Cardiac muscle cell (in vitro differentiated cells and primary cell): Measurements from ENCODE around the gene SLC24A3. TPM values are rescaled to one million over a fixed set of nuclear protein-coding genes. Genes with fewer than 3 reads are reported as not detected.
A peak's percentile ranks its signal among the peaks of the same experiment; 100 is the strongest.

Experiments used
- DNase-seq, 2 donors: peaks; one replicate each; pipeline versions ENCODE4 v3.0.0 to v3.0.0-alpha.2; 2010 to 2017; ENCODE audit warnings: low read depth in 1 of 2, low spot score in 1 of 2
- H3K27ac ChIP-seq: fragments of 200-600 bp; sonication (generic); 2 replicates; pipeline ENCODE4 v1.5.1; 2016
- H3K27me3 ChIP-seq: fragments of 200-600 bp; sonication (generic); 2 replicates; pipeline ENCODE4 v1.6.0; 2016; ENCODE audit warnings: control low read depth
- H3K36me3 ChIP-seq: fragments of 200-600 bp; sonication (generic); 2 replicates; pipeline ENCODE4 v1.5.1; 2016; ENCODE audit warnings: control low read depth
- H3K4me1 ChIP-seq: fragments of 200-600 bp; sonication (generic); 2 replicates; pipeline ENCODE4 v1.8.1; 2017; ENCODE audit warnings: low read depth, mild to moderate bottlenecking, mixed run types
- H3K4me3 ChIP-seq: fragments of 200-600 bp; sonication (generic); 2 replicates; pipeline ENCODE4 v1.5.1; 2016; ENCODE audit warnings: mild to moderate bottlenecking
- H3K9me3 ChIP-seq: fragments of 200-600 bp; sonication (generic); 2 replicates; pipeline ENCODE4 v1.5.1; 2017; ENCODE audit warnings: low read depth, mild to moderate bottlenecking, control low read depth
- CTCF ChIP-seq: IDR thresholded peaks from 2 replicates; pipeline ENCODE4 v1.5.1; 2012; ENCODE audit warnings: low read depth, mild to moderate bottlenecking, low read length
- polyA plus RNA-seq: library from polyadenylated mRNA; unstranded; fragments of >200 nt; fragmentation: Nextera tagmentation; extraction: Ambion mirVana; gene quantifications from 2 replicates; pipeline ENCODE4 v1.2.1, GENCODE V29; 2016
- total RNA-seq: library from RNA; depleted of rRNA; stranded (reverse); fragments of >200 nt; gene quantifications from 2 replicates; pipeline ENCODE4 v1.2.3, GENCODE V29; 2016

Gene SLC24A3
- total and polyA plus RNA-seq, 2 experiments from 2014 or later, result 1.6 to 1.7 TPM

GRCh38 chr20:19211252-19211651 lies 1.2 kb upstream of the SLC24A3 start:
- TF ChIP-seq CTCF, result no peak
- H3K9me3 ChIP-seq, result no peaks in the 10 kb centered on the region
- H3K4me1 ChIP-seq, result no peaks in the 10 kb centered on the region
- no peak overlapping the region for H3K27ac ChIP-seq
- H3K36me3 ChIP-seq, result no peaks in the 10 kb centered on the region
- peaks cover 40% of the 10 kb centered on the region for H3K27me3 ChIP-seq
- H3K4me3 ChIP-seq, result no peak overlapping the region
- no peak for DNase-seq

- Histone ChIP-seq H3K4me3 (peak overlapping the region; percentile 44), H3K9me3 (no peaks in the 10 kb centered on the region), H3K27ac (no peak overlapping the region), H3K4me1 (no peaks in the 10 kb centered on the region), H3K36me3 (no peaks in the 10 kb centered on the region), H3K27me3 (peaks cover 40% of the 10 kb centered on the region)
- TF ChIP-seq CTCF, result no peak
- peak; percentile 5 to 59 for DNase-seq
Observed at GRCh38 chr20:19211661-19212468, 577 bp upstream of the SLC24A3 start.

GRCh38 chr20:19212821-19213502 lies 520 bp downstream of the SLC24A3 start:
- Histone ChIP-seq H3K27me3 (peaks cover 40% of the 10 kb centered on the region), H3K36me3 (no peaks in the 10 kb centered on the region), H3K4me1 (no peaks in the 10 kb centered on the region), H3K9me3 (no peaks in the 10 kb centered on the region), H3K4me3 (peak overlapping the region; percentile 44), H3K27ac (no peak overlapping the region)
- TF ChIP-seq CTCF, result peak; percentile 17
- peak; percentile 35 to 82 for DNase-seq

GRCh38 chr20:19213946-19214490 lies 1.6 kb downstream of the SLC24A3 start:
- Histone ChIP-seq H3K27ac (no peak overlapping the region), H3K27me3 (peaks cover 40% of the 10 kb centered on the region), H3K9me3 (no peaks in the 10 kb centered on the region), H3K36me3 (no peaks in the 10 kb centered on the region), H3K4me1 (no peaks in the 10 kb centered on the region), H3K4me3 (no peak overlapping the region)
- no peak for DNase-seq
- no peak for TF ChIP-seq CTCF

GRCh38 chr20:19218411-19218810 lies 6.0 kb downstream of the SLC24A3 start:
- Histone ChIP-seq H3K9me3 (no peaks in the 10 kb centered on the region), H3K36me3 (no peaks in the 10 kb centered on the region), H3K4me3 (no peak overlapping the region), H3K4me1 (no peaks in the 10 kb centered on the region), H3K27ac (no peak overlapping the region), H3K27me3 (peaks cover 18% of the 10 kb centered on the region)
- TF ChIP-seq CTCF, result no peak
- no peak for DNase-seq
